ENCODE measurements around the gene SLC4A5.
"Not testable (repeated sequence)": the region's sequence is repeated elsewhere in the genome, so short reads cannot be mapped to it uniquely, and the experiment has no call there.

Gene SLC4A5

DNA sequence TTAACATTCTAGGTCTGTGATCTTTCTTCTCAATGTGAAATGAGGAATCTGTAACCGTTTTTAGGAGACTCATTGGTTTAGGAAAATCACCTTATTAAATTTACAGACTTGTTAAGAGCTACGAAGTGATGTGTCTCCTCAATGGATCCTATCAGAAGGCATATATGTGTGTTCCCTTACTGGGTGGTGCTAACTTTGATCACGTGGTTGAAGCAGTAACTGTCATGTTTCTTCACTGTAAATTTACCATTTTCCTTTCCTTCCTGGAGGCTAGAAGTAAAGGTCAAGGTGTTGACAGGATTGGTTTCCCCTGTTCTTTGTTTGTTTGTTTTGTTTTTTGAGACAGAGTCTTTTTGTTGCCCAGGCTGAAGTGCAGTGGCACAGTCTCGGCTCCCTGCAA, 146.2 kb downstream of the SLC4A5 start:
- no peak for DNase-seq

GRCh38 chr2:74194799-74195198, 148.4 kb downstream of the SLC4A5 start:
- DNase-seq = no peak

GRCh38 chr2:74191596-74192380, 151.4 kb downstream of the SLC4A5 start:
- no peak for DNase-seq

- DNase-seq = no peak
Measured at GRCh38 chr2:74188696-74189095, 154.5 kb downstream of the SLC4A5 start.

DNA sequence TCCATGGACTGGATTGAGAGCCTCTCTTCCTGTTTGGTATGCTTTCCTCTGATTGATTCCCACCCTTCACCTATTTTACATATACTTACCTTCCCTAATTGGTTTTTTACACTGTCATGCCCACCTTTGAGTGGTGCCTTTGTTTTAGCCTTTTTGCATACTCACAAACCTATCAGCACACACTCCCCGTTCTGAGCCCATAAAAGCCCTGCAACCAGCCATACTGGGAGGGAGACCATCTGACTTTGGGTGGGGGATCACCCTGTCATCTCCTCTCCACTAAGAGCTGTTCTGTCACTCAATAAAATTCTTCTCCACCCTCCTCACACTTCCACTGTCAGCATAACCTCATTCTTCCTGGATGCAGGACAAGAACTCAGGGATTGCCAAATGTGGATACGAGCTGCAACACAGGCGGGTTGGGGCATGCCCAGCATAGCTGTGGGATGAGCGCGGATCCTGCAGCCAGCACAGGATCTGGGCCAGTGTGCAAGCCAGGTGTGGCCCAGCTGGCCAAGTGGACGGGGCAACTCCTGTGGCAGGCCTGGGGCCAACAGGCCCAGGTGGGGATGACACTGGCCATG, 155.1 kb downstream of the SLC4A5 start:
- no peak for DNase-seq

GRCh38 chr2:74186706-74187105, 156.5 kb downstream of the SLC4A5 start:
- not testable (repeated sequence) for DNase-seq

- peak; percentile 84 for DNase-seq
Measured at GRCh38 chr2:74186038-74186437, 157.2 kb downstream of the SLC4A5 start.

- DNase-seq = no peak
Measured at GRCh38 chr2:74183878-74184277, 159.3 kb downstream of the SLC4A5 start.

DNA sequence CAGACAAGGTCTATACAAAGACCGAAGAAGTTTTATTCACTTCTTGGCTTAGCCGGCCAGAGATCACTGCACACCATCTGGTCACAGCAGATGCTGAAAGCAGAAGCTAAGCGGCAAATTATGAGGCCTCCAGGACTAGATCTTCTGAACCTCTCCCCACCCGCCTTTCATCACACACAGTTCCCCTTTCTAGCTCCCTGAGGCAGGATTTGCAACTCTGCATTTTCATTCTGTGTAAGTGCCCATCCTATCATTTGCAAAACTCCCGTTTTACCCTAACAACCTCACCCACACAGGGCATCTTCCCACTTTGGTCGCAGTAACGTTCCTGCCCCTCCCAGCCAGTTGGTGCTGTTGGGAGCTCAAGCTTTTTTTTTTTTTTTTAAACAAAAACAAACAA, 161.5 kb downstream of the SLC4A5 start:
- DNase-seq = peak; percentile 73

- DNase-seq = no peak
Measured at GRCh38 chr2:74179063-74179865, 164.0 kb downstream of the SLC4A5 start.

GRCh38 chr2:74178211-74179062, 164.8 kb downstream of the SLC4A5 start, which contains the start of gene MOB1A:
MOB1A (minus strand) TSS chr2:74178879; CDS start chr2:74178674, 205 bp downstream.
- peak; percentile 97 for DNase-seq

DNA sequence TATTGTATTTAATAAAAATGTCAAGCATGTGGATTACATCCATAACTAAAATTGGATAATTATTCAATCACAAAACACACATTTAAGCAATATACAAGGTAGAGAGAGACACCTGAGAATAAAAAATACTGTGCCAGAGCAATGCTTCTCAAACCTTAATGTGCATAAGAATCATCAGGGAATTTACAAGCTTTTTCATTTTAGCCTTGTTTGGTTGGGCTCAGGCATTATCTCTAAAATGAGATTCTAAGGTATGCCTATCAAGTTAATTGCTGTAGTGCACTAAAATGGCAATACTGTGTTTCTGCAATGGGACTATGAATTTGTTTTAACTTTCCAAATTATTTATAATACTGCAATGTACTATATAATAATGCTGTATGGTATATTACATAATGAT, 165.5 kb downstream of the SLC4A5 start:
- DNase-seq = no peak

DNA sequence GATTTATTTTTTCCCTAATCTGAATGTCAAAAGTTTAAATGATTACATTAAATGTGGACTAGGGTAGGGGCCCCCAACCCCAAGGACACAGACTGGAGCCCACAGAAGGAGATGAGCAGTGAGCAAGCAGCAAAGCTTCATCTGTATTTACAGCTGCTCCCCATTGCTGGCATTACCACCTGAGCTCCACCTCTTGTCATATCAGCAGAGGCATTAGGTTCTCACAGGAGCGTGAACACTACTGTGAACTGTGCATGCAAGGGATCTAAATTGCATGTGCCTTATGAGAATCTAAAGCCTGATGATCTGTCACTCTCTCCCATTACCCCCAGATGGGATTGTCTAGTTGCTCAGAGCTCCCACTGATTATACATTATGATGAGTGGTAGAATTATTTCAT, 168.3 kb downstream of the SLC4A5 start:
- DNase-seq = no peak

GRCh38 chr2:74168739-74169138, 174.5 kb downstream of the SLC4A5 start:
- no peak for DNase-seq

All from CD4-positive, alpha-beta T cell treated with Interferon gamma for 1 hour (primary cell).